AG04450 (cell line): ENCODE measurements around the gene MEF2A. TPM values are rescaled to one million over a fixed set of nuclear protein-coding genes. Genes with fewer than 3 reads are reported as not detected.

Source experiments
- CTCF ChIA-PET: fragments of 300-600, 350-600 bp; formaldehyde crosslinking; extraction: SDS; loops from one replicate; lab custom pipeline; 2022; ENCODE audit warnings: antibody characterized with exemption, inconsistent platforms; lab: Charles Lee
- POLR2A ChIA-PET: fragments of 350-600 bp; formaldehyde crosslinking; extraction: SDS; loops from one replicate; lab custom pipeline; 2021; ENCODE audit warnings: antibody characterized with exemption, inconsistent platforms; lab: Yijun Ruan, JAX
- DNase-seq: peaks from one replicate; pipeline ENCODE4 v3.0.0-alpha.2; 2011; ENCODE audit warnings: low read depth, low spot score
- H3K27ac ChIP-seq: one replicate; pipeline ENCODE4 v1.5.1; 2012; ENCODE audit warnings: low read depth, low read length, control low read depth
- H3K27me3 ChIP-seq: one replicate; pipeline ENCODE4 v1.6.0; 2012; ENCODE audit warnings: low read length; ENCODE audit not compliant: control insufficient read depth, insufficient read depth
- H3K4me3 ChIP-seq: 2 replicates; pipeline ENCODE4 v1.5.1; 2011; ENCODE audit warnings: mild to moderate bottlenecking, low read depth, low read length, control low read depth
- H3K9me3 ChIP-seq: 2 replicates; pipeline ENCODE4 v1.5.1; 2012; ENCODE audit warnings: low read length; ENCODE audit not compliant: control insufficient read depth, insufficient read depth
- CTCF ChIP-seq: IDR thresholded peaks from 2 replicates; pipeline ENCODE4 v1.5.1; 2011; ENCODE audit warnings: low read depth, low read length, control low read depth, inconsistent platforms
- polyA plus RNA-seq: library from polyadenylated mRNA; depleted of rRNA; stranded (reverse); fragments of >200 nt; gene quantifications from 2 replicates; pipeline ENCODE4 v1.2.3, GENCODE V29; 2011

Gene MEF2A
- polyA plus RNA-seq, 1 experiment = 40.9 TPM

- H3K27ac ChIP-seq = no peak overlapping the region
- no peak overlapping the region for H3K4me3 ChIP-seq
- no peaks in the 10 kb centered on the region; the same call in 1 of the 2 replicates for H3K9me3 ChIP-seq
- no peak for DNase-seq
- no peaks in the 10 kb centered on the region for H3K27me3 ChIP-seq
- no peak for TF ChIP-seq CTCF
- ChIA-PET POLR2A (no interaction called here), CTCF (no interaction called here)
These were observed 145.8 kb downstream of the MEF2A start for GRCh38 chr15:99711625-99712024.

GRCh38 chr15:99712415-99712814 lies 146.6 kb downstream of the MEF2A start:
- ChIA-PET CTCF (interaction anchor here (0.6 to 7.9 kb wide), 3 partner anchors 8 to 440 kb away, joined by 3 to 74 read pairs (median 6); no protein-coding TSS in a partner anchor), POLR2A (no interaction called here)
- no peak for DNase-seq

GRCh38 chr15:99716540-99717095 lies 150.8 kb downstream of the MEF2A start:
- Histone ChIP-seq H3K27ac (no peak overlapping the region), H3K4me3 (no peak overlapping the region), H3K27me3 (no peaks in the 10 kb centered on the region), H3K9me3 (no peaks in the 10 kb centered on the region; the same call in 1 of the 2 replicates)
- no peak for DNase-seq
- CTCF ChIA-PET = interaction anchor here (1.3 to 7.9 kb wide), 4 partner anchors 9 to 444 kb away, joined by 3 to 74 read pairs (median 6); no protein-coding TSS in a partner anchor
- POLR2A ChIA-PET = no interaction called here
- no peak for TF ChIP-seq CTCF

More at GRCh38 chr15:99712415-99712814, 146.6 kb downstream of the MEF2A start:
- H3K4me3 ChIP-seq = no peak overlapping the region
- H3K27ac ChIP-seq = no peak overlapping the region
- H3K9me3 ChIP-seq = no peaks in the 10 kb centered on the region; the same call in 1 of the 2 replicates
- no peaks in the 10 kb centered on the region for H3K27me3 ChIP-seq
- no peak for TF ChIP-seq CTCF

GRCh38 chr15:99717161-99718009 lies 151.6 kb downstream of the MEF2A start:
- no peak for DNase-seq
- no peak for TF ChIP-seq CTCF
- Histone ChIP-seq H3K9me3 (no peaks in the 10 kb centered on the region; the same call in 1 of the 2 replicates), H3K27ac (no peak overlapping the region), H3K4me3 (no peak overlapping the region), H3K27me3 (no peaks in the 10 kb centered on the region)
- POLR2A ChIA-PET = no interaction called here
- CTCF ChIA-PET = interaction anchor here (0.6 to 7.9 kb wide), 4 partner anchors 10 to 476 kb away, joined by 3 to 74 read pairs (median 4); no protein-coding TSS in a partner anchor

GRCh38 chr15:99718421-99718820 lies 152.6 kb downstream of the MEF2A start:
- Histone ChIP-seq H3K4me3 (no peak overlapping the region), H3K9me3 (no peaks in the 10 kb centered on the region; the same call in 1 of the 2 replicates), H3K27ac (no peak overlapping the region), H3K27me3 (no peaks in the 10 kb centered on the region)
- ChIA-PET POLR2A (no interaction called here), CTCF (interaction anchor here (1.1 to 7.9 kb wide), 3 partner anchors 14 to 446 kb away, joined by 3 to 74 read pairs (median 4); no protein-coding TSS in a partner anchor)
- no peak for DNase-seq
- TF ChIP-seq CTCF = no peak
